Urinary bladder (tissue), 4 donors: ENCODE results near the gene TRIAP1. TPM values are rescaled to one million over a fixed set of nuclear protein-coding genes. Genes with fewer than 3 reads are reported as not detected.
"Not testable (repeated sequence)": the region's sequence is repeated elsewhere in the genome, so short reads cannot be mapped to it uniquely, and the experiment has no call there.

Source experiments
- DNase-seq: peaks from one replicate; pipeline ENCODE4 v3.0.0-alpha.2; 2015; ENCODE audit errors: extremely low spot score
- H3K27ac ChIP-seq: one replicate; pipeline ENCODE4 v1.5.1; 2013; ENCODE audit warnings: low read depth, mild to moderate bottlenecking, moderate library complexity
- H3K36me3 ChIP-seq: one replicate; pipeline ENCODE4 v1.6.1; 2013; ENCODE audit warnings: mild to moderate bottlenecking, moderate library complexity; ENCODE audit not compliant: insufficient read depth
- H3K4me1 ChIP-seq: one replicate; pipeline ENCODE4 v1.6.1; 2013; ENCODE audit warnings: mild to moderate bottlenecking, moderate library complexity; ENCODE audit not compliant: insufficient read depth
- H3K4me3 ChIP-seq: one replicate; pipeline ENCODE4 v1.5.1; 2013; ENCODE audit warnings: low read depth, low read length
- WGBS: extraction: QIAGEN DNeasy Blood & Tissue Kit; methylation state at CpG from one replicate; pipeline ENCODE4 v1.1.7; 2013; 5-methylcytosine and 5-hydroxymethylcytosine counted together
- polyA plus RNA-seq: library from polyadenylated mRNA; stranded (reverse); fragments of 200-250 nt; gene quantifications from one replicate; pipeline ENCODE4 v1.2.3, GENCODE V29; 2013
- total RNA-seq: library from RNA; depleted of rRNA; stranded (reverse); fragments of >200 nt; gene quantifications from one replicate; pipeline ENCODE4 v1.2.3, GENCODE V29; 2014
- donor health status: healthy with polysubstance abuse.
- donor health status: healthy.

TRIAP1 gene
- total and polyA plus RNA-seq, 2 donors: 12.4 to 21.4 TPM

GRCh38 chr12:120462099-120462640, 16.0 kb upstream of the TRIAP1 start:
- H3K36me3 ChIP-seq: peaks cover 6% of the 10 kb centered on the region
- no peak for DNase-seq
- no peak overlapping the region for H3K4me3 ChIP-seq
- 66% methylated on average over 3 of the region's 3 CpGs for WGBS
- H3K27ac ChIP-seq: no peak overlapping the region
- no peaks in the 10 kb centered on the region for H3K4me1 ChIP-seq

DNA sequence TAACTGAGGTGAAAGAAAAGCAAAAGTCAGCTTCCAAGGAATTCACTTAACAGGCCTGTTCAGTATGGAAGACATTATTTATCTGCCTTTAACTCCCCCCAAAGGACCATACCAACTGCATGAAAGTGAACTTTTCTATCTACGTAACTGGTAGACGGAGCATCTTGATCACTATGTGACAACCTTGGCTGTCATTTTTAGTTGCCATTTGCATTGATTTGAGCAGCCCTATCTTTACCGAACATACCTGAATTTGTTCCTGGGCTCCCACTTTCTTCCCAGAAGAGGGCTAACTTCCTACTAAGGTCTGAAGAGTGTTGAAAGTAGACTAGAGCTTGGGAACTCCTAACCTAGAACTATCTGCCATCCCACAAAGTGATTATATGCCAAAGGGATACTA, 14.0 kb upstream of the TRIAP1 start:
- no peaks in the 10 kb centered on the region for H3K4me1 ChIP-seq
- peaks cover 6% of the 10 kb centered on the region for H3K36me3 ChIP-seq
- WGBS: 93% methylated on average over 3 of the region's 3 CpGs
- no peak overlapping the region for H3K27ac ChIP-seq
- DNase-seq: no peak
- no peak overlapping the region for H3K4me3 ChIP-seq

DNA sequence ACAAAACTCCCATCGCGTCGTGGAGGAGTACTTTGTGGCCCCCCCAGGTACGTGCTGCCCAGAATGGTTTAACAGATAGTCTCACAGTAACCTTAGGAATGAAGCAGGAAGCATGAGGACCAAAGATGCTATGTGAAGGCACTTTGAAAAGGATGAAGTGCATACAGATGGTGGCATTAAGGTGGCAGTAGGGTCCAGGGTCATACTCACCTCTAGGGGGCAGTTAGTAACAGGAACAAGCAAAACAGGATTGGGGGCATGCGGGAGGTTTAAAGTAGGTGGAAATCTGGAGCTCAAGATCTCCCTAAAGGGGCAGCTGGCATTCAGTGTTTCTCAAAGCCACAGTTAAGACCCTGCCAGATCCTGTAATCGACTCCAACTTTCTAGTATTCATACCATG, 10.9 kb upstream of the TRIAP1 start:
- no peaks in the 10 kb centered on the region for H3K4me1 ChIP-seq
- H3K36me3 ChIP-seq: peaks cover 3% of the 10 kb centered on the region
- no peak overlapping the region for H3K27ac ChIP-seq
- 76% methylated on average over 6 of the region's 6 CpGs for WGBS
- H3K4me3 ChIP-seq: no peak overlapping the region
- no peak for DNase-seq

- no peak for DNase-seq
- H3K4me3 ChIP-seq: no peak overlapping the region
- WGBS: 95% methylated on average over 7 of the region's 7 CpGs
- H3K4me1 ChIP-seq: no peaks in the 10 kb centered on the region
- H3K36me3 ChIP-seq: peaks cover 3% of the 10 kb centered on the region
- no peak overlapping the region for H3K27ac ChIP-seq
These were observed 9.1 kb upstream of the TRIAP1 start for GRCh38 chr12:120455302-120455701.

- H3K4me3 ChIP-seq: no peak overlapping the region
- DNase-seq: no peak
- 72% methylated on average over 4 of the region's 4 CpGs for WGBS
- no peak overlapping the region for H3K27ac ChIP-seq
- H3K36me3 ChIP-seq: peaks cover 2% of the 10 kb centered on the region
- H3K4me1 ChIP-seq: no peaks in the 10 kb centered on the region
These were observed 7.8 kb upstream of the TRIAP1 start for GRCh38 chr12:120453977-120454376.

DNA sequence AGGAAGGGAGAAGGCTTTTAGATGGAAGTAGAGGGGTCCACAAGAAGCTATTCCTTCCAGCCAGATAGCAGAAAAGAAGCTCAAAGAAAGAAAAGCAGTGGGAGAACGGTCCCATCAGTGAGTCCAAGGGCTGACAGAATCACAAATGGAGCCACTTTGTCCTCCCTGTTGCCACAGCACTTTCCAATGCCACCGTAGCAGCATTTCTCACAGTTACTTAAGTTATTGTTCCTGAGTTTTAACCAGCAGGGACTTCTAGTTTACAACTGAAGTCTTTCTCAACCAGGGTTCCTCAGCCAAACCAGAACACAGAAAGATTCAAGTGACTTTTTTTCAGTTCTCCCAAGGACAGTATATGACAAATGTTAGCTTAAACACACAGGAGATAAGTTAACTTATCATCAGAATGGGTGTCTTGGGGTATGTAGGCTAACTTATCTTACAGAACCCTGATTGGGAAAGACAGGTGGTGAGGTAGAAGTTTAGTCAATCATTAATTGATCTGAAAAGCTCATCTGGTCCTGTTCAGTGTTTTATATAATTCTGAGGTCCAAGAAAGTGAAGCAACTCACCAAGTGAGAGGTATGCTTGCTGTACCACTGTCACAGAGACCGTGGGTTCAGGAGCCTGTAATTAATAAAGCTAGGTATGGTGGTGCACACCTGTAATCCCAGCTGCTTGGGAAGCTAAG, 7.0 kb upstream of the TRIAP1 start:
- Histone ChIP-seq H3K4me3 (no peak overlapping the region), H3K36me3 (peaks cover 2% of the 10 kb centered on the region), H3K4me1 (no peaks in the 10 kb centered on the region), H3K27ac (no peak overlapping the region)
- no peak for DNase-seq
- 96% methylated on average over 3 of the region's 3 CpGs for WGBS

DNA sequence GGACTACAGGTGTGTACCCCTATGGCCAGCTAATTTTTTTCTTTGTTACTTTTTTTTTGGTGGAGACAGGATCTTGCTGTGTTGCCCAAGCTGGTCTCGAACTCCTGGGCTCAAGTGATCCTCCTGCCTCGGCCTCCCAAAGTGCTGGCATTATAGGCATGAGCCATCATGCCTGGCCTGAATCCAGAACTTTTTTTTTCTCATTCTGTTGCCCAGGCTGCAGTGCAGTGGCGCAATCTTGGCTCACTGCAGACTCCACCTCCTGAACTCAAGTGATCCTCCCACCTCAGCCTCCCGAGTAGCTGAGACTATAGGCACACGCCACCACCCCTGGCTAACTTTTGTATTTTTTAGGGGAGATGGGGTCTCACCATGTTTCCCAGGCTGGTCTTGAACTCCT, 6.3 kb upstream of the TRIAP1 start:
- not testable (repeated sequence) for H3K36me3 ChIP-seq, H3K4me1 ChIP-seq, H3K27ac ChIP-seq, H3K4me3 ChIP-seq, DNase-seq
- WGBS: 86% methylated on average over 5 of the region's 5 CpGs

GRCh38 chr12:120447992-120448391, 1.8 kb upstream of the TRIAP1 start:
- Histone ChIP-seq H3K36me3 (peaks cover 4% of the 10 kb centered on the region), H3K27ac (no peak overlapping the region), H3K4me3 (no peak overlapping the region), H3K4me1 (peaks cover 1% of the 10 kb centered on the region)
- DNase-seq: no peak
- 94% methylated on average over 4 of the region's 4 CpGs for WGBS

DNA sequence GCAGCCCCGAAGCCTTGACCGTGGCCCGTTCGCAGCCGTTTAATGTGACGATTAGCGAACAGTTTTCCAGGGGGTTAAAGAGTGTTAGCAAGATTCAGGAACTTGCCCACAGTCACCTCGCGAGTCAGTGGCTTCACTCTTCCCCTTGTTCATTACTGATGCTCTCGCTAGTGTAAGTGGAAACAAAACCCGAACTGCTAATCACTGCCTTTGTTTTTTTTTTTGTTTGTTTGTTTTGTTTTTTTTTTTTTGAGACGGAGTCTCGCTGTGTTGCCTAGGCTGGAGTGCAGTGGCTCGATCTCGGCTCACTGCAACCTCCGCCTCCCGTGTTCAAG, 627 bp upstream of the TRIAP1 start:
- not testable (repeated sequence) for DNase-seq, H3K4me1 ChIP-seq, H3K36me3 ChIP-seq
- Histone ChIP-seq H3K27ac (peak overlapping the region; percentile 86), H3K4me3 (peak overlapping the region; percentile 72)
- 7% methylated on average over 17 of the region's 17 CpGs for WGBS

DNA sequence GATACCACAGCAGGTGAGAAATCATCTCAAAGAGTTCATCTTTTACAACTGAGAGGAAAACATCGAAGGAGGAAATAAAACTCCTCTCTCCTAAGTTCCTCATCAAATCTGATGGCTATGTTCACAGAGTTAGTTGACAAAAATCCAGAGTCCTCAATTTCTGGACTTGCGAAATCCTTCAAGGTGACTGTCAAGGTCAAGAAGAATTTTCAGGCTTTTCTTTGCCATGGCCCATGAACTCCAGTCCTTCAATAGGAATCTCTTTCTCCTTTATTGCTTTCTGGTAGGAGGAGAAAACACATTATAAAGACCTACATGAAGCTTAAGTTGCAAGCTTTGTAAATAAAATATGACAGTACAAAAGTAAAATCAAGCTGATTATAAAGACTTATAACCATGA, 1.5 kb downstream of the TRIAP1 start:
- Histone ChIP-seq H3K27ac (no peak overlapping the region), H3K36me3 (peaks cover 6% of the 10 kb centered on the region), H3K4me1 (peaks cover 1% of the 10 kb centered on the region), H3K4me3 (no peak overlapping the region)
- WGBS: 90% methylated on average over 2 of the region's 2 CpGs
- DNase-seq: no peak

GRCh38 chr12:120439646-120440247, 6.4 kb downstream of the TRIAP1 start:
- 14% methylated on average over 6 of the region's 6 CpGs for WGBS
- Histone ChIP-seq H3K4me1 (no peaks in the 10 kb centered on the region), H3K4me3 (no peak overlapping the region), H3K36me3 (peaks cover 4% of the 10 kb centered on the region), H3K27ac (no peak overlapping the region)
- DNase-seq: no peak

GRCh38 chr12:120438495-120439198, 7.5 kb downstream of the TRIAP1 start:
- no peak for DNase-seq
- no peaks in the 10 kb centered on the region for H3K4me1 ChIP-seq
- peak overlapping the region; percentile 77 for H3K4me3 ChIP-seq
- H3K27ac ChIP-seq: no peak overlapping the region
- whole genome bisulfite sequencing: 38% methylated on average over 17 of the region's 17 CpGs
- peaks cover 2% of the 10 kb centered on the region for H3K36me3 ChIP-seq

DNA sequence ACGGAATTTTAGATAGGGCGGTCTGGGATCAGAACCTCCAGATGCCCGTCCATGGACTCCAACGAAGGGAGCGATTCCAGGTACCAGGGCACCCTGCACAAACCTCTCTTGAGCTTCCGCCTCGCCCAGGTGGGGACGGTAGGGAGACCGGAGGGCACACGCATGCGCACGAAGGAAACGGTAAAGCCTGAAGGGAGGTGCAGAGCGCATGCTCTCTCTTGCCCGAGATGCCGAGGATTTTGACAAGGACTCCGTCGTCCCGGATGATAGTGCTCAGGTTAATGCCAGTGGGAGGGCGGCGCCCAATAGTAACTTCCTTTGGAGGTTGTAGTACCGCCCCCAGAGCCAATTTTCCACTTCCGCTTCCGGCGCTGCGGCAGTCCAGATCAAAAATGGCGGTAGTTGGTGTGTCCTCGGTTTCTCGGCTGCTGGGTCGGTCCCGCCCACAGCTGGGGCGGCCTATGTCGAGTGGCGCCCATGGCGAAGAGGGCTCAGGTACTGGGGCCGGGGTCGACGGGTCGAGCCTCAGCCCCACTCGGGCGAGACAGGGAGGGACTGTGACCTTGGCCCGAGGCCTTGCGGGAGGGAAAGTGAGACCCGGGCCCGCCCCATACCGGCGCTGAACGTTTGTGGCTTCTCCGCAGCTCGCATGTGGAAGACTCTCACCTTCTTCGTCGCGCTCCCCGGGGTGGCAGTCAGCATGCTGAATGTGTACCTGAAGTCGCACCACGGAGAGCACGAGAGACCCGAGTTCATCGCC, 8.3 kb downstream of the TRIAP1 start, which contains the start of gene COX6A1:
TSS of gene COX6A1 (plus strand) at position 379 of the 760 bp plus-strand sequence. CDS start at position 393, 14 bp downstream.
- H3K4me1 ChIP-seq: no peaks in the 10 kb centered on the region
- H3K36me3 ChIP-seq: peaks cover 2% of the 10 kb centered on the region
- peak within 1 kb of the TSS; percentile 77 for H3K4me3 ChIP-seq
- under 1% methylated on average over 59 of the region's 59 CpGs for WGBS
- peak; percentile 98 for DNase-seq
- peak within 1 kb of the TSS; percentile 84 for H3K27ac ChIP-seq
